Activated naive CD4-positive, alpha-beta T cell treated with anti-CD3 and anti-CD28 coated beads, Interleukin-2, amount 10 ng/mL, durations not matched to agents 7 days and 5 days (primary cell): ENCODE data around the gene MAP2K3.

Experiments
- CTCF ChIA-PET: fragments of 350-600 bp; sonication (Branson Sonifier 250); formaldehyde crosslinking; loops from one replicate; lab custom pipeline; 2021; ENCODE audit warnings: antibody characterized with exemption; lab: Charles Lee
- DNase-seq: peaks from one replicate; pipeline ENCODE4 v3.0.0-alpha.2; 2020
- H3K27ac Mint-ChIP-seq: one replicate; pipeline ENCODE4 v1.8.0; 2021; ENCODE audit warnings: mild to moderate bottlenecking, moderate library complexity, mixed read lengths
- H3K27me3 Mint-ChIP-seq: one replicate; pipeline ENCODE4 v1.8.0; 2021; ENCODE audit warnings: mild to moderate bottlenecking, mixed read lengths
- H3K36me3 Mint-ChIP-seq: one replicate; pipeline ENCODE4 v1.8.0; 2021; ENCODE audit warnings: mixed read lengths
- H3K4me1 Mint-ChIP-seq: one replicate; pipeline ENCODE4 v1.8.0; 2021; ENCODE audit warnings: mixed read lengths
- H3K4me3 Mint-ChIP-seq: one replicate; pipeline ENCODE4 v1.8.0; 2021; ENCODE audit warnings: mild to moderate bottlenecking, moderate library complexity, mixed read lengths
- H3K9me3 Mint-ChIP-seq: one replicate; pipeline ENCODE4 v1.8.0; 2021; ENCODE audit warnings: mixed read lengths

MAP2K3 gene

DNA sequence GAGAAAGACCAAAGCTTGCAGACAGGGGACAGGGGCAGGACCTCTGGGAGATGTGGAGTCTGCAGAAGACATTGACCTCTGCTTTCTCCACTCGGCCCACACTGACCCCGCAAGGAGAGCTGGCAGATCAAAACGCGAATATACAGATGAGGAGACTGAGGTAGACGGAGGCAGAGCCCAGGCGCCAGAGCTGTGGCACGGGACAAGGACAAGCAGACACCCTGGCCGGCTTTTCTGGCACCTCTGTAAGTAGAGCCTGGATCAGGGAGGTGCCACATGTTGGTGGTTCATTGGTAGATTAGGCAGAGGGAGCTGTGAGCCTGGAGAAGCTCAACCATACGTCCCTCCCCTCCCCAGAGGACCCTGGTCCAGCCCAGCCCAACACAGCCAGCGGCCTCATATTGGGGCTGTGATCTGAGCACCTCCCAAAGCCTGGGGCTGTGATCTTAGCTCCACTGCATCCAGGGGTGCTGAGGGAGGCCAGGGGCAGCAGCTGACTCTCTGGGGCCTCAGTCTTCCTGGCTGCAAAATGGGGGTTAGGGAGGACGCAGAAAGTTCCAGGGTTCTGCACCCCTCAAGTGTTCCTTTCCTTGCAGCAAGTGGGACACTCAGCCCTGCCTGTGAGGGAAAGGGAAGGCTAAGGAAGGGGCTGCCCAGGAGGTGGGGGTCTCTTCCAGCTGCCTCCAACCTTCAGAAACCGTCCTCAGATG, 35.3 kb upstream of the MAP2K3 start:
- CTCF ChIA-PET, result interaction anchor here (1.0 to 1.5 kb wide), 3 partner anchors 10 to 131 kb away, joined by 3 to 5 read pairs (median 4); no protein-coding TSS in a partner anchor
- Mint-ChIP-seq H3K27ac (no peak overlapping the region), H3K36me3 (no peaks in the 10 kb centered on the region), H3K4me1 (peaks cover 22% of the 10 kb centered on the region), H3K4me3 (no peak overlapping the region), H3K9me3 (no peaks in the 10 kb centered on the region), H3K27me3 (peaks cover 33% of the 10 kb centered on the region)
- no peak for DNase-seq

DNA sequence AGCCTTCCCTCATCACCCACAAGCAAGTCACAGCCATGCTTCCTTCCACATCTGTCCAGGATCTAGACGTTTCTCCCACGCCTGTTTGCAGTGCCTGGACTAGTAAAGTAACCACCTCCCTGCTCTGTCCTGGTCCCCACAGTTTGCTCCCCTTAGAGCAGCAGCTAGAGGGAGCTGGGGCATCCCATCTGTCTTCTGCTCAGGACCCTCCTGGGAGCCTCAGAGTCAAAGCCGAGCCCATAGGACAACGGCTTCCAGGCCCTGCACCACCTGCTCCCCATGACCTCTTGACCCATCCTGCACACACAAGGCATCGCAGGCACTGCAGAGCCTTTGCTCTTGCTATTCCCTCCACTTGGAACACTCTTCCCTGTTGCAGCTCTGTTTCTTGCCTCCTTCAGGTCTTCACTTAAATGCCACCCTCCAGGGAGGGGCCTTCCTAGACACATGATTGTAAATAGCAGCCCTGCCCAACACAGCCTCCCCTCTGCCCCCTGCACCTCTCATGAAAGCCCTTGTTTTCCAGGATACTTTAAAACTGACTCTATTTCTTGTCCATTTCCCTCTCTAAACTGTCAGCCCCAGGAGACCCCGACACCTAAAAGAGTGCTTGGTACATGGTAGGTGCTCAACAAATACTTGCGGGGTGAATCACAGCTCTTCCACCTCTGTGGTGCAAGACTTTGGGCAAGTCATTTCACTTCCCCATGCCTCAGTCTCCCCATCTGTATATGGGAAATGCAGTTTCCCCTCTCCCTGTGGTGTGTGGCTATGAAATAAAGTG, 34.4 kb upstream of the MAP2K3 start:
- Mint-ChIP-seq H3K27ac (no peak overlapping the region), H3K9me3 (no peaks in the 10 kb centered on the region), H3K36me3 (no peaks in the 10 kb centered on the region), H3K27me3 (peaks cover 33% of the 10 kb centered on the region), H3K4me1 (peaks cover 25% of the 10 kb centered on the region), H3K4me3 (no peak overlapping the region)
- CTCF ChIA-PET, result interaction anchor here (1.0 to 1.5 kb wide), 3 partner anchors 10 to 132 kb away, joined by 3 to 5 read pairs (median 4); no protein-coding TSS in a partner anchor
- no peak for DNase-seq

DNA sequence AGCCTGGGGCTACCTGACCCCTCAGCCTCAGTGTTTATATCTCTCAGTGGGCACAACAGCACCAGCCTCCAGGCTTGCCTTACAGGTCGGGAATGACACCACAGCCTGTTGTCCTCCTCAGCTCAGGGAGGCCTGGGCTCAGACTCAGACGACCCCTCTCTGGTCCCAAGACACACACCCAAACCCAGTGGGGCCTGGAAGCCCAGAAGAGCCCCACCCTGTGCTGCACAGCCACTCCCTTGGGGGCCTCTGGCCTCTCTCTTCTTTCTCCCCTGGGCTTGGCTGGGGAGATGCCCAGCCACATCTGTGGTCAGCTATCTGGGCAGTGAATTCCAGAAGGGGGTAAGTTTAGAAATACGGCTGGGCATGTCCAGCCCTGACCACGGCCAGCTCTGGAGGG, 33.7 kb upstream of the MAP2K3 start:
- Mint-ChIP-seq H3K9me3 (no peaks in the 10 kb centered on the region), H3K27ac (no peak overlapping the region), H3K27me3 (peaks cover 33% of the 10 kb centered on the region), H3K4me1 (peaks cover 22% of the 10 kb centered on the region), H3K4me3 (no peak overlapping the region), H3K36me3 (no peaks in the 10 kb centered on the region)
- CTCF ChIA-PET, result interaction anchor here (1.3 to 1.5 kb wide), 2 partner anchors 11 to 132 kb away, joined by 3 to 5 read pairs; no protein-coding TSS in a partner anchor
- no peak for DNase-seq

- Mint-ChIP-seq H3K36me3 (no peaks in the 10 kb centered on the region), H3K9me3 (no peaks in the 10 kb centered on the region), H3K27me3 (peaks cover 33% of the 10 kb centered on the region), H3K27ac (no peak overlapping the region), H3K4me1 (peaks cover 22% of the 10 kb centered on the region), H3K4me3 (no peak overlapping the region)
- CTCF ChIA-PET, result no interaction called here
- no peak for DNase-seq
These were observed 33.0 kb upstream of the MAP2K3 start for GRCh38 chr17:21251337-21252010.

DNA sequence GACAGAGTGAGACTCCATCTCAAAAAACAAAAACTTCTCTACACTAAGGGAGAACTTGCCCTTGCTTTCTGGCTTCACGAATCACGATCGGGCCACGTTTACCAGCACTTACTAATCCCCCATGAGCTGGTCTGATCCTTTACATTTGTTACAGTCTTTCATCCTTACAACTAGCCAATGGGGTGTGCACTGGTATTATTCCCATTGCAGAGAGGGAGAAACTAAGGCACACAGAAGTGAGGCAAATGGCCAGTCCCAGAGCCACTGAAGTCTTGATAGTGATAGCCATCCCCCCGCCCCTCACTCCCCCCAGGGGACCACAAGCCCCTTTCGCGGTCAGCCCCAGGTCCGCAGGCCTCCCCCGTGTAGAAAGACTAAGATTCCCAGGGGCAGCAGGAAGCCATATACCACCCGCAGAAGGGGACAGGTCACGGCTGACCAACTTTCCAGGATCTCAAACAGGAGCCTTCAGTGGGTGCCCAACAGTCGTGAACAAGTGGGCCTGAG, 32.2 kb upstream of the MAP2K3 start:
- Mint-ChIP-seq H3K9me3 (no peaks in the 10 kb centered on the region), H3K27me3 (peaks cover 33% of the 10 kb centered on the region), H3K4me1 (peaks cover 22% of the 10 kb centered on the region), H3K36me3 (no peaks in the 10 kb centered on the region), H3K4me3 (peak overlapping the region; percentile 71), H3K27ac (peak overlapping the region; percentile 46)
- CTCF ChIA-PET, result no interaction called here
- DNase-seq, result no peak

GRCh38 chr17:21252796-21253645, 31.5 kb upstream of the MAP2K3 start, which contains the start of gene NATD1:
NATD1 (minus strand) TSS chr17:21253410; CDS start chr17:21253264, 146 bp downstream.
- Mint-ChIP-seq H3K9me3 (no peaks in the 10 kb centered on the region), H3K27me3 (peaks cover 33% of the 10 kb centered on the region), H3K36me3 (no peaks in the 10 kb centered on the region), H3K27ac (peak within 1 kb of the TSS; percentile 86), H3K4me3 (peak within 1 kb of the TSS; percentile 82), H3K4me1 (peaks cover 26% of the 10 kb centered on the region)
- peak; percentile 88 for DNase-seq
- CTCF ChIA-PET, result no interaction called here

DNA sequence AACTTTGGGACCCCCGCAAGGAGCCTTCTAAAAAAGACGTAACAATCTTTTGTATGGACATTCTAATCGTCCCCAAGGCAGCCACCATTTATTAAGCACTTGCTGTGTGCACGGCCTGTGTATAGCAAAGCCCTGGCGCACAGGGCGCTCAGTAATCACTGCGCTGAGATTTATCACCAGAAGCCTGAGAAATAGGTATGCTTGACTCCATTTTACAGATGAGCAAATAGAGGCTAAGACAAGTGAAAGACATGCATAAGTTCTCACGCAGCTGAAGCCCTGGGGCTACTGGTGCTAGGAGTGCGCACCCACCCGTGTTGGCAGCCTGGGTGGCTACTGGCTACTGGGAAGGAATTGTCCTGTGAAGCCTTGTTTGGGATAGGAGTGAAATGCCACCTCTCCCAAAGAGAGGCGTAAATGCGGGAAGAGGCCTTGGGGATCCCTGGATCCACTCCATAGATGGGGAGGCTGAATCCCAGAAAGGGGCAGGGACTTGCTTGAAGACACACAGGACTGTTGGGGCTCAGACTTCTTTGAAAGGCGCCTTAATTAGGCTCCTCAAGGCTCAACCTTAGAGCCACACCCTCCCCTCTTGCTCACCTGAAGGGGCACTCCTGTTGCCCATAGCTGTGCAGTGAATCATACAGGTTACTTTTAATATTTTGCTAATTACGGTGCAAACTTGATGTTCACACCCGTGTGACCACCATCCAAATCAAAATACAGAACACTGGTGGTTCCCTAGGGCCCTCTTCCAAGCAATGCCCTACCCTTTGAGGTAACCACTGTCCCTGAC, 30.7 kb upstream of the MAP2K3 start:
- peaks cover 33% of the 10 kb centered on the region for H3K27me3 Mint-ChIP-seq
- H3K4me3 Mint-ChIP-seq, result peak overlapping the region; percentile 82
- CTCF ChIA-PET, result no interaction called here
- DNase-seq, result no peak
- H3K4me1 Mint-ChIP-seq, result peaks cover 33% of the 10 kb centered on the region
- H3K27ac Mint-ChIP-seq, result peak overlapping the region; percentile 86
- H3K36me3 Mint-ChIP-seq, result no peaks in the 10 kb centered on the region
- no peaks in the 10 kb centered on the region for H3K9me3 Mint-ChIP-seq

- Mint-ChIP-seq H3K4me3 (no peak overlapping the region), H3K36me3 (no peaks in the 10 kb centered on the region), H3K27me3 (no peaks in the 10 kb centered on the region), H3K27ac (no peak overlapping the region), H3K9me3 (no peaks in the 10 kb centered on the region), H3K4me1 (peaks cover 20% of the 10 kb centered on the region)
- CTCF ChIA-PET, result interaction anchor here (1.8 kb wide), 1 partner anchor 9 kb away, joined by 4 read pairs; no protein-coding TSS in a partner anchor
- DNase-seq, result no peak
These were observed 25.9 kb upstream of the MAP2K3 start for GRCh38 chr17:21258593-21258992.

DNA sequence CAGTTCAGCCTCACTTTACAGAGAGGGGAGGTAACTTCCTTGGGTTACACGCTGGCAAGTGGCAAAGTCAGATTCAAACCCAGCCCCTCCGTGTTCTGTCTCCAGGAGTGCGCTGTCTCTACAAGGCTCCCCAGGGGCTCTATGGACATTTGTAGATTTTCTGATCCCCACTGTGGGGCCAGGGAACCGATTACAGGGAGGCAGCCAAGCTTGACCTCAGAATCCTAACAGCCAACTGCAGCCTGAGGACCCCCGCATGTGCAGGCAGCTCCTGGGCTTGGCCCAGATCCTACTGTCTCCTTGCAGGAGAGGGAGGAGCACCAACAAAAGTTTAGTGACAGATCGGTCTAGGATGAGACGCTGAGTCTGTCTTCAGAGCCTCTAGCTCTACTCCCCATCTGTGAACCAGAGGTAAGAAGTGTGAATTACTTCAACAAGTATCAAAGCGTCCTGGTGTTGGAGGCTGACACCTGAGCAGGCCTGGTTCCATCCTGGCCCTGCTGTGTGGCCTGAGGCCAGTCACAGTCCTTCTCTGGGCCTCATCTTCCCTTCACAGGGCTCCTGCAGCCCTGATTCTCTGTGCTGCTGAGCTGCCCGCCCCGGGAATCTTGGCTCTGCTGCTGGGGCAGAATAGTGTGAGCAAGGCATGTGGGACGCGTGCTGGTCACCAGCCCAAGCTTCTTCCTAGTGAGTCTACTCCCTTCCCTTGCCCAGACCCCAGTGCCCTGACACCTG, 22.1 kb upstream of the MAP2K3 start:
- H3K27ac Mint-ChIP-seq, result no peak overlapping the region
- peaks cover 19% of the 10 kb centered on the region for H3K4me1 Mint-ChIP-seq
- no peak for DNase-seq
- no peaks in the 10 kb centered on the region for H3K9me3 Mint-ChIP-seq
- CTCF ChIA-PET, result no interaction called here
- H3K4me3 Mint-ChIP-seq, result no peak overlapping the region
- H3K36me3 Mint-ChIP-seq, result no peaks in the 10 kb centered on the region
- H3K27me3 Mint-ChIP-seq, result peaks cover 17% of the 10 kb centered on the region

GRCh38 chr17:21263376-21263775, 21.1 kb upstream of the MAP2K3 start:
- Mint-ChIP-seq H3K36me3 (no peaks in the 10 kb centered on the region), H3K9me3 (no peaks in the 10 kb centered on the region), H3K27ac (no peak overlapping the region), H3K27me3 (peaks cover 17% of the 10 kb centered on the region), H3K4me1 (peaks cover 22% of the 10 kb centered on the region), H3K4me3 (no peak overlapping the region)
- CTCF ChIA-PET, result no interaction called here
- no peak for DNase-seq

DNA sequence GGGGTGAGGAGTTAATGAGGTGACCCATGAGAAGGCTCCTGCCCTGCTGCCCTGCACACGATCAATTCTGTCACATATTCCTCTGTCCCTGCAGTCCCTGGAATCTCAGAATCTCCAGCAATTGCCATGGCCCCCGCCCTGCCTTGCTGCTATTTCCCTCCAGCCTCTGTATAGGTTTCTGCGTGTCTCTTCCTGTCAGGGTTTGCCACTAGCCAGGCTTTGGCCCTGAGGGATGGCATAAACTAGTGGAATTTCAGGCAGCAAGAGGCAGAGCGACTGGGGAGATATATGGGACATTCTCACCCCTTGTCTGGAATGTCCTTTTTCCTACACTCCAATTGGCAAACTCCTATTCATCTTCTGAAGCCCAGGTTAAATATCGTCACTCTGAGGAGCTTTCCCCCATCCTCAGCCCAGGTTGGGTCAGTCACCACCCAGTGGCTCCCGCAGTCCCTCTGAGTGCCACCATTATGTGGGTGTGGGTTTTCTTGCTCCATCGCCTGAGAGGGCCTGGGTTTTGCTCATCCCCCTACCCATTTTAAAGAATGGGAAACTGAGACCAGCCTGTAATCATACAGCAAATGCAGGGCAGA, 15.8 kb upstream of the MAP2K3 start:
- no peak for DNase-seq
- Mint-ChIP-seq H3K4me3 (no peak overlapping the region), H3K27ac (peak overlapping the region; percentile 88), H3K9me3 (no peaks in the 10 kb centered on the region), H3K27me3 (peaks cover 21% of the 10 kb centered on the region), H3K36me3 (no peaks in the 10 kb centered on the region), H3K4me1 (peaks cover 31% of the 10 kb centered on the region)
- CTCF ChIA-PET, result interaction anchor here (0.9 to 1.1 kb wide), 3 partner anchors 8 to 14 kb away, joined by 3 to 8 read pairs (median 3); no protein-coding TSS in a partner anchor

DNA sequence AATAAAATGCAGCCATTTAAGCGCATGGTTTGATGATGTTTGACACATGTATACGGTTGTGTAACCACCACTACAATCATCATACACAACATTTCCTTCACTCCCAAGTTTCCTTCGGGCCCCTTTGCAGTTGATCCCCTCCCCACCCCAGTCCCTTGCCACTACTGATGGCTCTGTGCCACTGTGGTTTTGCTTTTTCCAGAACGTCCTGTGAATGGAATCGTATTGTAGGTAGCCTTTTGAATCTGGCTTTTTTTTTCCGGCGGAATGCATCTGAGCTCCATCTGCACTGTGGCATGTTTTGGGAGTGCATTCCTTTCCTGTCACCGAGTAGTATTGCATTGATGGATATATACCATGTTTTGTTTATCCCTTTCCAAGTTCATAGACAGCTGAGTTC, 15.1 kb upstream of the MAP2K3 start:
- Mint-ChIP-seq H3K36me3 (no peaks in the 10 kb centered on the region), H3K27ac (peak overlapping the region; percentile 69), H3K4me1 (peaks cover 31% of the 10 kb centered on the region), H3K27me3 (peaks cover 21% of the 10 kb centered on the region), H3K4me3 (no peak overlapping the region), H3K9me3 (no peaks in the 10 kb centered on the region)
- CTCF ChIA-PET, result no interaction called here
- DNase-seq, result no peak
